Measurements from ENCODE around the gene ZNF668.
"Not testable (repeated sequence)": the region's sequence is repeated elsewhere in the genome, so short reads cannot be mapped to it uniquely, and the experiment has no call there.

DNA sequence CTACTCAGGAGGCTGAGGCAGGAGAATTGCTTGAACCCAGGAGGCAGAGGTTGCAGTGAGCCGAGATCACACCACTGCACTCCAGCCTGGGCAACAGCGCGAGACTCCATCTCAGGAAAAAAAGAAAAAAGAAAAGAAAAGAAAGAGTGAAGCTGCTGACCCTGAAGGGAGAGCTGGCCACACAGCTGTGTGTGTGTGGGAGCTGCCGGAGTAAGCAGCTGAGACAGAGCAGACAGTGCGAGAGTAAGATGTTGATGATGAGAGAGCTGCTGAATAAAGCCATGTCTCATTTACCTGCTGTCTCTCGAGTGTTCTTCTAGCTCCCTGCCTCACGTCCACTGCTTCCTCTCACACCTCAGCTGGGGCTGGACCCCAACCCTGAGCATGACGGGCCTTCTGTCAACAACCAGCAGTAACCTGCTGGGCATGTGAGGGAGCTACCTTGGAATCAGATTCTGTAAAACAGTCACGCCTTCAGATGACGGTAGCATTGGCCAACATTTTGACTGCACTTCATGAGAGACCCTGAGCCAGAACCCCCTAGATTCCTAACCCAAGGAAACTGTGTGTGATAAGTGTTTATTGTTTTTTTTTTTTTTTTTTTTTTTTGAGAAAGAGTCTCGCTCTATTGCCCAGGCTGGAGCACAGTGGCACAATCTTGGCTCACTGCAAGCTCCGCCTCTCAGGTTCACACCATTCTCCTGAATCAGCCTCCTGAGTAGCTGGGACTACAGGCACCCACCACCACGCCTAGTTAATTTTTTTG is 27.0 kb upstream of the ZNF668 start:
- TF ChIP-seq, protein P1, sequence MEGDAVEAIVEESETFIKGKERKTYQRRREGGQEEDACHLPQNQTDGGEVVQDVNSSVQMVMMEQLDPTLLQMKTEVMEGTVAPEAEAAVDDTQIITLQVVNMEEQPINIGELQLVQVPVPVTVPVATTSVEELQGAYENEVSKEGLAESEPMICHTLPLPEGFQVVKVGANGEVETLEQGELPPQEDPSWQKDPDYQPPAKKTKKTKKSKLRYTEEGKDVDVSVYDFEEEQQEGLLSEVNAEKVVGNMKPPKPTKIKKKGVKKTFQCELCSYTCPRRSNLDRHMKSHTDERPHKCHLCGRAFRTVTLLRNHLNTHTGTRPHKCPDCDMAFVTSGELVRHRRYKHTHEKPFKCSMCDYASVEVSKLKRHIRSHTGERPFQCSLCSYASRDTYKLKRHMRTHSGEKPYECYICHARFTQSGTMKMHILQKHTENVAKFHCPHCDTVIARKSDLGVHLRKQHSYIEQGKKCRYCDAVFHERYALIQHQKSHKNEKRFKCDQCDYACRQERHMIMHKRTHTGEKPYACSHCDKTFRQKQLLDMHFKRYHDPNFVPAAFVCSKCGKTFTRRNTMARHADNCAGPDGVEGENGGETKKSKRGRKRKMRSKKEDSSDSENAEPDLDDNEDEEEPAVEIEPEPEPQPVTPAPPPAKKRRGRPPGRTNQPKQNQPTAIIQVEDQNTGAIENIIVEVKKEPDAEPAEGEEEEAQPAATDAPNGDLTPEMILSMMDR (IDR thresholded peaks at IDR 0.05): not testable (repeated sequence)
- TF ChIP-seq POLR2A (IDR thresholded peaks at IDR 0.05): not testable (repeated sequence)
